Left ventricle myocardium inferior (tissue), 1 donor: ENCODE results near the gene CD3E. TPM values are rescaled to one million over a fixed set of nuclear protein-coding genes. Genes with fewer than 3 reads are reported as not detected.
"Not testable (repeated sequence)": the region's sequence is repeated elsewhere in the genome, so short reads cannot be mapped to it uniquely, and the experiment has no call there.

Experiments used
- DNase-seq: peaks from one replicate; pipeline ENCODE4 v3.0.0-alpha.2; 2020
- H3K27ac ChIP-seq: fragments of 200-600 bp; replicated peaks from 2 replicates; pipeline ENCODE4 v1.8.0; 2021
- H3K27me3 ChIP-seq: fragments of 200-600 bp; 2 replicates; pipeline ENCODE4 v1.8.0; 2021; ENCODE audit warnings: low read depth
- H3K36me3 ChIP-seq: fragments of 200-600 bp; 2 replicates; pipeline ENCODE4 v1.8.0; 2021
- H3K4me1 ChIP-seq: fragments of 200-600 bp; 2 replicates; pipeline ENCODE4 v1.8.0; 2021
- H3K4me3 ChIP-seq: fragments of 200-600 bp; 2 replicates; pipeline ENCODE4 v1.8.0; 2021; ENCODE audit warnings: mild to moderate bottlenecking, moderate library complexity
- H3K9me3 ChIP-seq: fragments of 200-600 bp; replicated peaks from 2 replicates; pipeline ENCODE4 v1.8.0; 2021
- CTCF ChIP-seq: fragments of 200-600 bp; IDR thresholded peaks from 2 replicates; pipeline ENCODE4 v1.8.0; 2021; ENCODE audit warnings: antibody characterized with exemption, mild to moderate bottlenecking, borderline replicate concordance
- intact Hi-C: fragments of 100-400 bp; cut with micrococcal nuclease; formaldehyde crosslinking; loops from one replicate; pipeline ENCODE4 v1.11.0; 2022
- total RNA-seq: library from RNA; stranded (reverse); fragmentation: NEBNext Ultra II Directional; extraction: Animal tissue kit (Norgen Biotek cat#: 25700); gene quantifications from one replicate; pipeline ENCODE4 v1.2.1, GENCODE V29; 2021
- donor health status: DM: no; HTN: yes; CAD: no; lungs with severe emphysema.

The CD3E gene
- total RNA-seq, 1 donor from 2014 or later, result 0.60 TPM

GRCh38 chr11:118301600-118302195 lies 2.8 kb upstream of the CD3E start:
- no peaks in the 10 kb centered on the region for H3K4me1 ChIP-seq
- TF ChIP-seq CTCF, result no peak
- intact Hi-C loops, result no loop called here
- H3K27ac ChIP-seq, result no peak overlapping the region
- H3K9me3 ChIP-seq, result no peaks in the 10 kb centered on the region
- no peak for DNase-seq
- H3K4me3 ChIP-seq, result no peak overlapping the region
- peaks cover 25% of the 10 kb centered on the region for H3K27me3 ChIP-seq
- no peaks in the 10 kb centered on the region for H3K36me3 ChIP-seq

GRCh38 chr11:118304227-118304567 lies 333 bp upstream of the CD3E start:
- Histone ChIP-seq H3K4me1 (no peaks in the 10 kb centered on the region), H3K36me3 (no peaks in the 10 kb centered on the region), H3K9me3 (no peaks in the 10 kb centered on the region), H3K27ac (no peak overlapping the region), H3K4me3 (no peak overlapping the region), H3K27me3 (peaks cover 31% of the 10 kb centered on the region)
- intact Hi-C loops, result no loop called here
- TF ChIP-seq CTCF, result no peak
- DNase-seq, result no peak

GRCh38 chr11:118305726-118306125 lies 1.2 kb downstream of the CD3E start:
- H3K27me3 ChIP-seq, result peaks cover 39% of the 10 kb centered on the region
- no peak overlapping the region for H3K27ac ChIP-seq
- no peak overlapping the region for H3K4me3 ChIP-seq
- no peak for DNase-seq
- no peaks in the 10 kb centered on the region for H3K4me1 ChIP-seq
- H3K9me3 ChIP-seq, result no peaks in the 10 kb centered on the region
- no peak for TF ChIP-seq CTCF
- H3K36me3 ChIP-seq, result no peaks in the 10 kb centered on the region
- intact Hi-C loops, result no loop called here

GRCh38 chr11:118306556-118306955 lies 2.0 kb downstream of the CD3E start:
- intact Hi-C loops, result no loop called here
- TF ChIP-seq CTCF, result no peak
- no peak for DNase-seq
- H3K4me1 ChIP-seq, result no peaks in the 10 kb centered on the region
- peaks cover 48% of the 10 kb centered on the region for H3K27me3 ChIP-seq
- H3K9me3 ChIP-seq, result no peaks in the 10 kb centered on the region
- H3K36me3 ChIP-seq, result no peaks in the 10 kb centered on the region
- H3K4me3 ChIP-seq, result no peak overlapping the region
- H3K27ac ChIP-seq, result no peak overlapping the region

GRCh38 chr11:118308995-118309528 lies 4.5 kb downstream of the CD3E start:
- H3K36me3 ChIP-seq, H3K27ac ChIP-seq, DNase-seq, H3K9me3 ChIP-seq, H3K4me1 ChIP-seq, H3K4me3 ChIP-seq, intact Hi-C loops: not testable (repeated sequence)
- peaks cover 52% of the 10 kb centered on the region for H3K27me3 ChIP-seq

GRCh38 chr11:118310271-118310670 lies 5.7 kb downstream of the CD3E start:
- Histone ChIP-seq H3K4me3 (no peak overlapping the region), H3K27me3 (peaks cover 54% of the 10 kb centered on the region), H3K27ac (no peak overlapping the region), H3K36me3 (no peaks in the 10 kb centered on the region), H3K9me3 (no peaks in the 10 kb centered on the region), H3K4me1 (peaks cover 4% of the 10 kb centered on the region)
- TF ChIP-seq CTCF, result no peak
- no peak for DNase-seq
- intact Hi-C loops, result no loop called here
